HepG2 (cell line): ENCODE results near the gene TBCCD1. TPM values are rescaled to one million over a fixed set of nuclear protein-coding genes. Genes with fewer than 3 reads are reported as not detected.

Experiments
- ARNT ChIP-seq: fragments of 450-650 bp; IDR thresholded peaks from 2 replicates; pipeline ENCODE4 v1.6.1; 2017
- BRCA1 ChIP-seq: sonication (generic); formaldehyde crosslinking; IDR thresholded peaks from 2 replicates; pipeline ENCODE4 v1.4.0; 2020; ENCODE audit warnings: missing genetic modification reagents
- CREBL2 ChIP-seq: sonication (generic); formaldehyde crosslinking; IDR thresholded peaks from 2 replicates; pipeline ENCODE4 v1.8.1; 2023; ENCODE audit warnings: missing genetic modification reagents, mild to moderate bottlenecking, borderline replicate concordance
- DPF2 ChIP-seq: sonication (generic); formaldehyde crosslinking; IDR thresholded peaks from 2 replicates; pipeline ENCODE4 v1.4.0; 2020; ENCODE audit warnings: mild to moderate bottlenecking, low read depth, missing genetic modification reagents, borderline replicate concordance
- EHMT2 ChIP-seq: fragments of 200-600 bp; sonication (generic); IDR thresholded peaks from 2 replicates; pipeline ENCODE4 v1.7.0; 2017; ENCODE audit warnings: antibody characterized with exemption, low read depth, low read length, borderline replicate concordance
- ELF4 ChIP-seq: sonication (generic); formaldehyde crosslinking; IDR thresholded peaks from 2 replicates; pipeline ENCODE4 v1.5.0; 2020; ENCODE audit warnings: missing genetic modification reagents, mild to moderate bottlenecking, moderate library complexity, borderline replicate concordance
- IRF9 ChIP-seq: sonication (generic); formaldehyde crosslinking; IDR thresholded peaks from 2 replicates; pipeline ENCODE4 v1.8.0; 2022; ENCODE audit warnings: missing genetic modification reagents, mild to moderate bottlenecking, borderline replicate concordance
- KDM5B ChIP-seq: sonication (generic); formaldehyde crosslinking; IDR thresholded peaks from 2 replicates; pipeline ENCODE4 v1.4.0; 2020; ENCODE audit warnings: missing genetic modification reagents, mild to moderate bottlenecking, borderline replicate concordance
- MAFF ChIP-seq: IDR thresholded peaks from 2 replicates; pipeline ENCODE4 v1.6.1; 2011; ENCODE audit warnings: low read depth, low read length, improper control_type of control experiment
- TP53 ChIP-seq: sonication (generic); formaldehyde crosslinking; conservative IDR thresholded peaks from 2 replicates; pipeline ENCODE4 v1.4.0; 2020; ENCODE audit warnings: missing genetic modification reagents
- TSC22D2 ChIP-seq: sonication (generic); formaldehyde crosslinking; IDR thresholded peaks from 2 replicates; pipeline ENCODE4 v1.5.1; 2020; ENCODE audit warnings: missing genetic modification reagents, mild to moderate bottlenecking, borderline replicate concordance
- ZBTB26 ChIP-seq: IDR thresholded peaks from 2 replicates; pipeline ENCODE4 v1.6.1; 2016; ENCODE audit warnings: missing compliant biosample characterization, missing genetic modification reagents, borderline replicate concordance
- ZC3H4 ChIP-seq: sonication (generic); formaldehyde crosslinking; IDR thresholded peaks from 2 replicates; pipeline ENCODE4 v1.4.0; 2020; ENCODE audit warnings: missing genetic modification reagents, borderline replicate concordance
- ZNF121 ChIP-seq: sonication (generic); formaldehyde crosslinking; IDR thresholded peaks from 2 replicates; pipeline ENCODE4 v1.5.0; 2020; ENCODE audit warnings: mild to moderate bottlenecking, missing genetic modification reagents
- ZNF205 ChIP-seq: IDR thresholded peaks from 2 replicates; pipeline ENCODE4 v1.6.1; 2018; ENCODE audit warnings: missing biosample characterization, missing genetic modification reagents
- ZNF468 ChIP-seq: sonication (generic); formaldehyde crosslinking; IDR thresholded peaks from 2 replicates; pipeline ENCODE4 v1.8.0; 2022; ENCODE audit warnings: mild to moderate bottlenecking, moderate library complexity, missing genetic modification reagents
- ZNF598 ChIP-seq: sonication (generic); formaldehyde crosslinking; IDR thresholded peaks from 2 replicates; pipeline ENCODE4 v1.5.1; 2020; ENCODE audit warnings: mild to moderate bottlenecking, missing genetic modification reagents, borderline replicate concordance
- ZNF678 ChIP-seq: sonication (generic); formaldehyde crosslinking; IDR thresholded peaks from 2 replicates; pipeline ENCODE4 v1.4.0; 2020; ENCODE audit warnings: mild to moderate bottlenecking, missing genetic modification reagents
- ZNF691 ChIP-seq: sonication (generic); formaldehyde crosslinking; IDR thresholded peaks from 2 replicates; pipeline ENCODE4 v1.4.0; 2020; ENCODE audit warnings: missing genetic modification reagents, low read depth, mild to moderate bottlenecking, borderline replicate concordance
- ZNF850 ChIP-seq: sonication (generic); formaldehyde crosslinking; conservative IDR thresholded peaks from 2 replicates; pipeline ENCODE4 v1.9.0; 2021; ENCODE audit warnings: mild to moderate bottlenecking, missing genetic modification reagents
- polyA plus RNA-seq, 8 experiments: library from polyadenylated mRNA; depleted of rRNA in 3 of 8; stranded (reverse) in 7 of 8; unstranded in 1 of 8; fragments of >200 nt; fragmentation: Illumina TruSeq in 4 of 8; extraction: Trizol in 4 of 8; gene quantifications; 2 replicates each; pipeline versions ENCODE4 v1.2.1 to v1.2.3, GENCODE V29; 2011 to 2016; ENCODE audit warnings: low read depth in 4 of 8, missing spikeins in 1 of 8, mixed read lengths in 1 of 8; ENCODE audit not compliant: insufficient read depth in 1 of 8
- total RNA-seq, 5 experiments: library from RNA; depleted of rRNA; stranded (reverse); fragments of >200 nt; fragmentation: Illumina TruSeq; extraction: Trizol; gene quantifications; 2 replicates each; pipeline ENCODE4 v1.2.3, GENCODE V29; 2016; ENCODE audit warnings: low read depth in 1 of 5
- TF ChIP-seq, protein P1 (sequence below): sonication (generic); formaldehyde crosslinking; IDR thresholded peaks from 2 replicates; pipeline ENCODE4 v1.5.1; 2020; ENCODE audit warnings: mild to moderate bottlenecking, missing genetic modification reagents, moderate library complexity
- TF ChIP-seq, protein P2 (sequence below): sonication (generic); formaldehyde crosslinking; conservative IDR thresholded peaks from 2 replicates; pipeline ENCODE4 v1.8.0; 2022; ENCODE audit warnings: mild to moderate bottlenecking, moderate library complexity, missing genetic modification reagents

Gene TBCCD1
- total and polyA plus RNA-seq, 2 of the 13 experiments (the other 11 are each of a cell fraction or from before 2014, with no cell fraction given) = 13.6 to 16.2 TPM

- TF ChIP-seq, protein P1, sequence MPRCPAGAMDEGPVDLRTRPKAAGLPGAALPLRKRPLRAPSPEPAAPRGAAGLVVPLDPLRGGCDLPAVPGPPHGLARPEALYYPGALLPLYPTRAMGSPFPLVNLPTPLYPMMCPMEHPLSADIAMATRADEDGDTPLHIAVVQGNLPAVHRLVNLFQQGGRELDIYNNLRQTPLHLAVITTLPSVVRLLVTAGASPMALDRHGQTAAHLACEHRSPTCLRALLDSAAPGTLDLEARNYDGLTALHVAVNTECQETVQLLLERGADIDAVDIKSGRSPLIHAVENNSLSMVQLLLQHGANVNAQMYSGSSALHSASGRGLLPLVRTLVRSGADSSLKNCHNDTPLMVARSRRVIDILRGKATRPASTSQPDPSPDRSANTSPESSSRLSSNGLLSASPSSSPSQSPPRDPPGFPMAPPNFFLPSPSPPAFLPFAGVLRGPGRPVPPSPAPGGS (CRISPR knock-in tag) = 0 out of 2 replicates have a peak, but pooled peaks have one; percentile 67
- no peak for TF ChIP-seq ZNF850 (CRISPR knock-in tag)
- no peak for TF ChIP-seq KDM5B
- TF ChIP-seq ZNF691 = peak; percentile 70; the same call in 1 of the 2 replicates
- no peak for TF ChIP-seq MAFF
- TF ChIP-seq EHMT2 = no peak
- TF ChIP-seq CREBL2 (CRISPR knock-in tag) = no peak
- TF ChIP-seq DPF2 (CRISPR knock-in tag) = no peak
- no peak for TF ChIP-seq ZNF598 (CRISPR knock-in tag)
- TF ChIP-seq ZNF121 (CRISPR knock-in tag) = no peak
- no peak for TF ChIP-seq IRF9 (CRISPR knock-in tag)
- TF ChIP-seq ZNF678 = 0 out of 2 replicates have a peak, but pooled peaks have one; percentile 63
- TF ChIP-seq ZNF468 = no peak
- no peak for TF ChIP-seq TSC22D2 (CRISPR knock-in tag)
- no peak for TF ChIP-seq BRCA1
- TF ChIP-seq ARNT = no peak
- TF ChIP-seq ZNF205 (CRISPR knock-in tag) = no peak; the same call in 1 of the 2 replicates
- TF ChIP-seq, protein P2, sequence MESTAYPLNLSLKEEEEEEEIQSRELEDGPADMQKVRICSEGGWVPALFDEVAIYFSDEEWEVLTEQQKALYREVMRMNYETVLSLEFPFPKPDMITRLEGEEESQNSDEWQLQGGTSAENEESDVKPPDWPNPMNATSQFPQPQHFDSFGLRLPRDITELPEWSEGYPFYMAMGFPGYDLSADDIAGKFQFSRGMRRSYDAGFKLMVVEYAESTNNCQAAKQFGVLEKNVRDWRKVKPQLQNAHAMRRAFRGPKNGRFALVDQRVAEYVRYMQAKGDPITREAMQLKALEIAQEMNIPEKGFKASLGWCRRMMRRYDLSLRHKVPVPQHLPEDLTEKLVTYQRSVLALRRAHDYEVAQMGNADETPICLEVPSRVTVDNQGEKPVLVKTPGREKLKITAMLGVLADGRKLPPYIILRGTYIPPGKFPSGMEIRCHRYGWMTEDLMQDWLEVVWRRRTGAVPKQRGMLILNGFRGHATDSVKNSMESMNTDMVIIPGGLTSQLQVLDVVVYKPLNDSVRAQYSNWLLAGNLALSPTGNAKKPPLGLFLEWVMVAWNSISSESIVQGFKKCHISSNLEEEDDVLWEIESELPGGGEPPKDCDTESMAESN (CRISPR knock-in tag) = peak; percentile 56; the same call in 1 of the 2 replicates
- TF ChIP-seq ELF4 = no peak
- TF ChIP-seq ZC3H4 (CRISPR knock-in tag) = no peak
- no peak; the same call in 1 of the 2 replicates for TF ChIP-seq TP53
- TF ChIP-seq ZBTB26 = no peak
These were observed 47.7 kb upstream of the TBCCD1 start (continued) for GRCh38 chr3:186614597-186615483.
